Caco-2 (cell line): Measurements from ENCODE around the gene SORL1. TPM values are rescaled to one million over a fixed set of nuclear protein-coding genes. Genes with fewer than 3 reads are reported as not detected.
A peak's percentile ranks its signal among the peaks of the same experiment; 100 is the strongest.

Experiments used
- BruUV-seq: library from RNA; stranded (reverse); fragments of 400-500 nt; replicated peaks from 2 replicates; lab custom pipeline; 2021; lab: Mats Ljungman, UMichigan
- CTCF ChIA-PET: fragments of 300-600 bp; sonication (Branson Sonifier 250); formaldehyde crosslinking; loops from one replicate; lab custom pipeline; 2022; ENCODE audit warnings: antibody characterized with exemption; lab: Charles Lee
- POLR2A ChIA-PET: fragments of 300-600 bp; sonication (Branson Sonifier 250); formaldehyde crosslinking; loops from one replicate; lab custom pipeline; 2022; ENCODE audit warnings: antibody characterized with exemption; lab: Charles Lee
- DNase-seq, 2 experiments: peaks; one replicate each; pipeline versions ENCODE4 v3.0.0 to v3.0.0-alpha.2; 2020 to 2022
- H3K27me3 ChIP-seq: replicated peaks from 2 replicates; pipeline ENCODE4 v1.6.0; 2011; ENCODE audit warnings: low read length; ENCODE audit not compliant: control insufficient read depth, insufficient read depth
- H3K36me3 ChIP-seq: 2 replicates; pipeline ENCODE4 v1.5.1; 2011; ENCODE audit warnings: low read length; ENCODE audit not compliant: control insufficient read depth, insufficient read depth
- H3K4me1 ChIP-seq: fragments of 250-450 bp; sonication (Bioruptor Pico); 2 replicates; pipeline ENCODE4 v1.5.1; 2020; ENCODE audit warnings: mild to moderate bottlenecking
- H3K4me3 ChIP-seq: 2 replicates; pipeline ENCODE4 v1.5.1; 2011; ENCODE audit warnings: low read depth, mild to moderate bottlenecking, control low read depth, low read length
- H3K9me3 ChIP-seq: fragments of 250-450 bp; sonication (Bioruptor Pico); 2 replicates; pipeline ENCODE4 v1.5.1; 2020; ENCODE audit warnings: mild to moderate bottlenecking, moderate library complexity
- H3K27ac Mint-ChIP-seq: one replicate; pipeline ENCODE4 v1.8.0; 2022; ENCODE audit warnings: mixed read lengths; ENCODE audit not compliant: unreplicated experiment
- H3K27me3 Mint-ChIP-seq: one replicate; pipeline ENCODE4 v1.8.0; 2022; ENCODE audit warnings: mixed read lengths; ENCODE audit not compliant: insufficient read depth, unreplicated experiment
- H3K36me3 Mint-ChIP-seq: one replicate; pipeline ENCODE4 v1.8.0; 2022; ENCODE audit warnings: mild to moderate bottlenecking, mixed read lengths; ENCODE audit not compliant: insufficient read depth, unreplicated experiment
- H3K4me1 Mint-ChIP-seq: one replicate; pipeline ENCODE4 v1.8.0; 2022; ENCODE audit warnings: low read depth, mixed read lengths; ENCODE audit not compliant: unreplicated experiment
- H3K4me3 Mint-ChIP-seq: one replicate; pipeline ENCODE4 v1.8.0; 2022; ENCODE audit warnings: mild to moderate bottlenecking, moderate library complexity, mixed read lengths; ENCODE audit not compliant: unreplicated experiment
- H3K9me3 Mint-ChIP-seq: one replicate; pipeline ENCODE4 v1.8.0; 2022; ENCODE audit warnings: mixed read lengths; ENCODE audit not compliant: unreplicated experiment
- intact Hi-C: fragments of 100-400 bp; cut with micrococcal nuclease; formaldehyde crosslinking; loops from one replicate; pipeline ENCODE4 v1.10.0; 2022; ENCODE audit not compliant: unreplicated experiment
- total RNA-seq: library from RNA; stranded (reverse); gene quantifications from 2 replicates; pipeline ENCODE4 v1.2.3, GENCODE V29; 2022
- TF ChIP-seq, protein P1 (sequence below), 2 experiments: fragments of 200-600 bp in 1 of 2; IDR thresholded peaks; 1 replicate in 1 of 2; 2 replicates in 1 of 2; pipeline versions ENCODE4 v1.5.1 to v1.8.0; 2011 to 2022; ENCODE audit warnings: antibody characterized with exemption in 1 of 2, control low read depth in 1 of 2, inconsistent platforms in 1 of 2, low read depth in 1 of 2, low read length in 1 of 2, mild to moderate bottlenecking in 1 of 2, moderate library complexity in 1 of 2; ENCODE audit not compliant: insufficient read depth in 1 of 2, severe bottlenecking in 1 of 2, unreplicated experiment in 1 of 2

Gene SORL1
- total RNA-seq, 1 experiment from 2014 or later: 26.3 TPM

GRCh38 chr11:121422675-121423074 lies 29.4 kb upstream of the SORL1 start:
- Histone ChIP-seq H3K9me3 (no peaks in the 10 kb centered on the region), H3K27me3 (no peaks in the 10 kb centered on the region; the same call in 1 of the 2 replicates), H3K4me3 (no peak overlapping the region), H3K36me3 (no peaks in the 10 kb centered on the region), H3K4me1 (no peaks in the 10 kb centered on the region)
- TF ChIP-seq, protein P1, sequence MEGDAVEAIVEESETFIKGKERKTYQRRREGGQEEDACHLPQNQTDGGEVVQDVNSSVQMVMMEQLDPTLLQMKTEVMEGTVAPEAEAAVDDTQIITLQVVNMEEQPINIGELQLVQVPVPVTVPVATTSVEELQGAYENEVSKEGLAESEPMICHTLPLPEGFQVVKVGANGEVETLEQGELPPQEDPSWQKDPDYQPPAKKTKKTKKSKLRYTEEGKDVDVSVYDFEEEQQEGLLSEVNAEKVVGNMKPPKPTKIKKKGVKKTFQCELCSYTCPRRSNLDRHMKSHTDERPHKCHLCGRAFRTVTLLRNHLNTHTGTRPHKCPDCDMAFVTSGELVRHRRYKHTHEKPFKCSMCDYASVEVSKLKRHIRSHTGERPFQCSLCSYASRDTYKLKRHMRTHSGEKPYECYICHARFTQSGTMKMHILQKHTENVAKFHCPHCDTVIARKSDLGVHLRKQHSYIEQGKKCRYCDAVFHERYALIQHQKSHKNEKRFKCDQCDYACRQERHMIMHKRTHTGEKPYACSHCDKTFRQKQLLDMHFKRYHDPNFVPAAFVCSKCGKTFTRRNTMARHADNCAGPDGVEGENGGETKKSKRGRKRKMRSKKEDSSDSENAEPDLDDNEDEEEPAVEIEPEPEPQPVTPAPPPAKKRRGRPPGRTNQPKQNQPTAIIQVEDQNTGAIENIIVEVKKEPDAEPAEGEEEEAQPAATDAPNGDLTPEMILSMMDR (IDR thresholded peaks at IDR 0.05; ENCODE audit: insufficient read depth in 1 of 2, low read depth in 1 of 2, low read length in 1 of 2, severe bottlenecking in 1 of 2, unreplicated experiment in 1 of 2): no peak
- Mint-ChIP-seq H3K27ac (no peak overlapping the region), H3K4me1 (no peaks in the 10 kb centered on the region), H3K9me3 (no peaks in the 10 kb centered on the region), H3K36me3 (no peaks in the 10 kb centered on the region), H3K4me3 (no peak overlapping the region), H3K27me3 (peaks cover 10% of the 10 kb centered on the region)
- ChIA-PET CTCF (no interaction called here), POLR2A (no interaction called here)
- DNase-seq: no peak
- BruUV-seq: no TSS peak
- intact Hi-C loops: no loop called here

- H3K4me3 ChIP-seq: no peak overlapping the region
- Mint-ChIP-seq H3K27me3 (peaks cover 12% of the 10 kb centered on the region), H3K36me3 (no peaks in the 10 kb centered on the region), H3K27ac (no peak overlapping the region), H3K4me1 (no peaks in the 10 kb centered on the region), H3K9me3 (no peaks in the 10 kb centered on the region), H3K4me3 (no peak overlapping the region)
- ChIA-PET POLR2A (no interaction called here), CTCF (interaction anchor here (0.7 to 2.1 kb wide), 2 partner anchors 26 to 229 kb away, joined by 3 to 10 read pairs; no protein-coding TSS in a partner anchor)
- TF ChIP-seq, protein P1 (IDR thresholded peaks at IDR 0.05; ENCODE audit: insufficient read depth in 1 of 2, low read depth in 1 of 2, low read length in 1 of 2, severe bottlenecking in 1 of 2, unreplicated experiment in 1 of 2): no peak
- no peaks in the 10 kb centered on the region; the same call in 1 of the 2 replicates for H3K27me3 ChIP-seq
- no peaks in the 10 kb centered on the region for H3K36me3 ChIP-seq
- intact Hi-C loops: loop anchor here (2.0 kb wide), 1 partner anchor 27 kb away; the partner anchor contains the start of genes SORL1 and SORL1-AS1
- DNase-seq: no peak
- H3K4me1 ChIP-seq: no peaks in the 10 kb centered on the region
- BruUV-seq: no TSS peak
- H3K9me3 ChIP-seq: no peaks in the 10 kb centered on the region
These were observed 26.3 kb upstream of the SORL1 start for GRCh38 chr11:121425828-121426227.

- BruUV-seq: no TSS peak
- CTCF ChIA-PET: interaction anchor here (0.6 to 2.1 kb wide), 13 partner anchors 9 to 232 kb away, joined by 3 to 12 read pairs (median 4); partner anchors contain the start of gene SORL1-AS1
These were observed 25.4 kb upstream of the SORL1 start for GRCh38 chr11:121426476-121427399.

More at GRCh38 chr11:121426476-121427399, 25.4 kb upstream of the SORL1 start:
- DNase-seq: peak; percentile 66 to 75
- Mint-ChIP-seq H3K27ac (no peak overlapping the region), H3K27me3 (peaks cover 14% of the 10 kb centered on the region), H3K4me1 (no peaks in the 10 kb centered on the region), H3K9me3 (no peaks in the 10 kb centered on the region), H3K36me3 (no peaks in the 10 kb centered on the region), H3K4me3 (peak overlapping the region; percentile 61)
- H3K27me3 ChIP-seq: no peaks in the 10 kb centered on the region; the same call in 1 of the 2 replicates
- POLR2A ChIA-PET: interaction anchor here (0.6 to 0.7 kb wide), 2 partner anchors 11 to 99 kb away, joined by 3 to 8 read pairs; no protein-coding TSS in a partner anchor
- H3K36me3 ChIP-seq: no peaks in the 10 kb centered on the region
- H3K4me1 ChIP-seq: no peaks in the 10 kb centered on the region
- intact Hi-C loops: loop anchor here (1.0 to 2.0 kb wide), 2 partner anchors 26 to 165 kb away; partner anchors contain the start of genes SORL1 and SORL1-AS1
- H3K4me3 ChIP-seq: peak overlapping the region; percentile 26
- TF ChIP-seq, protein P1 (IDR thresholded peaks at IDR 0.05; ENCODE audit: insufficient read depth in 1 of 2, low read depth in 1 of 2, low read length in 1 of 2, severe bottlenecking in 1 of 2, unreplicated experiment in 1 of 2): peak; percentile 21 to 58
- H3K9me3 ChIP-seq: no peaks in the 10 kb centered on the region
